GM15510 (cell line): Measurements from ENCODE around the gene HMGN3.

Experiments
- POLR2A ChIP-seq: IDR thresholded peaks from 3 replicates; pipeline ENCODE4 v1.6.1; 2011; ENCODE audit warnings: borderline replicate concordance; ENCODE audit not compliant: insufficient read length; ENCODE audit errors: extremely low read depth

HMGN3 gene

GRCh38 chr6:79234150-79235022, at the start of gene HMGN3:
HMGN3 (minus strand) TSS chr6:79234682.
- TF ChIP-seq POLR2A = peak; percentile 81

DNA sequence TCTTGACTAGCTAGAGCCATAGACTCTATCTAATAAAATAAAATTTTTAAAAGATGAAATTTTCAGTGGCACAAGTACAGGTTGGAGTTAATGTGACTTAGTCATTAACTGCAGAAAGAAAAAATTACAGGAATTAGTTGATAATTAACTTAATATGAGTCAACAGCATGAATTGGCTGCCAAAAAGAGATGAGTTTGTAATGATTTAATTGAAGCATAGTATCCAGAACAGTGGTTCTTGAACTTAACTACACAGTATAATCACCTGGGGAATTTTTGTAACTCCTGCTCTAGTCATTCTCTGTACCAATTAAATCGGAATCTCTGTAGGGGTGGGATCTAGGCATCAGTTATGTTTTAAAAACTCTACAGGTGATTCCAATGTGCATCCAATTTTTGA, 46.3 kb upstream of the HMGN3 start:
- TF ChIP-seq POLR2A = no peak

DNA sequence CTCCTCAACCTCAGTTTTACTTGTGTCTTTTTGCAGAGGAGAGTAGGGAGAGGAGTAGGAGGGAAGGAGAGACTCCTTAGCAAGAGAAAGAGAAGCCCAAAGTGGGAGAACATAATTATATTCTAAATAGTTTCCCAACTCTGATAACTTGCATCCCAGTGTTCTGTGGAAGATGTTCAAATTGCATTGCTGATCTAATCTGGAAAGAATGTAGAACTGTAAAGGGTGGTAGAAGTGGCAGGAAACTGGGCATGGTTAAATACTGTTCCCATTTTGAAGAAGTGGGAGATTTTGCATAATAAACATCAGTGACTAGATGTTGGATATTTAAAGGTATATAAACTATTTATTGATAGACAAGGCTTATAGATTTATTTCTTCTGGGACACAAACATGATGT, 42.6 kb upstream of the HMGN3 start:
- TF ChIP-seq POLR2A = no peak

DNA sequence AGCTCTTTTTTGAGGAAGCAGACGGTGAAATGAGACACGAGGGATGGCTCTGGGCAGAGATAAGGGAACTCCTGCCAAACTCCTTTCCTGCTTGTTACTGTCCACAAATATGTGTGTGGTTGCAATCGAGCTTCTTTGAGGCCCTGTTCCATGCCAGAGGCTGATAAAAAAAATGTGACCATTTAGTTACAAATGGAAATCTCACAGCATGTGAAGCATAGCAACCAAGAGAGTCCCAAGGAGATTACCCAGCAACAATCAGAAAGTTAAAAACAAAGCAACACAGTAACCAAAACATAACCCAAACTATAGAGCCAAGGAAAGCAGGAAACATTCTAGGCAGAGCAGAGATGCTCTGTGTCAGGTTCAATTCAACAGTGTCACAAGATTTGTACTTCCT, 35.4 kb upstream of the HMGN3 start:
- no peak for TF ChIP-seq POLR2A

DNA sequence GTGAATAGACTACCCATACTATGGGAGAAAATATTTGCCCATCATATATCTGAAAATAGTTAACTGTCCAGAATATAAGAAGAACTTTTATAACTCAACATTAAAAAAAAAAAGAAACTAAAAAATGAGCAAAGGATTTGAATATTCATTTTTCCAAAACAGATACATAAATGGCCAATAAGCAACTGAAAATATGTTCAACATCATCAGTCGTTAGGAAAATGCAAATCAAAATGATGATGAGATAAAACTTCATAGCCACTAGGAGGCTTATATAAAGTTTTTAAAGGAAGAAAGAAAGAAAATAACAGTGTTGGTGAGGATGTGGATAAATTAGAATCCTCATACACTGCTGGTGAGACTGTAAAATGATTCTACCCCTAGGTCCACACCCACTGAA, 32.6 kb upstream of the HMGN3 start:
- TF ChIP-seq POLR2A = no peak

DNA sequence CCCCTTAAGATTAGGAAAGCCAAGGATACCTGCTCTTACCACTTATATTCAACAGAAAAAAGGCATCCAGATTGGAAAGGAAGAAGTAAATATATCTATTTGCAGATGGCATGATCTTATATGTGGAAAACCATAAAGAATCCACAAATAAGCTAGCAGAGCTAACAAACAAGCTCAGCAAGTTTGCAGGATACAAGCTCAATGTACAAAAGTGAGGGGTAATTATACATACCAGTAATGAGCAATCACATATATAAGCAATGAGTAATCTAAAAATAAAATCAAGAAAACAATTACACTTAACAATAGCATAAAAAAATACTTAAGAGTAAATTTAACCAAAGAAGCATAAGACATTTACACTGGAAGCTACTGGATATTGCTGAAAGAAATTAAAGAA, 31.6 kb upstream of the HMGN3 start:
- TF ChIP-seq POLR2A = no peak

- TF ChIP-seq POLR2A = no peak
Measured at GRCh38 chr6:79263359-79263758, 28.9 kb upstream of the HMGN3 start.

DNA sequence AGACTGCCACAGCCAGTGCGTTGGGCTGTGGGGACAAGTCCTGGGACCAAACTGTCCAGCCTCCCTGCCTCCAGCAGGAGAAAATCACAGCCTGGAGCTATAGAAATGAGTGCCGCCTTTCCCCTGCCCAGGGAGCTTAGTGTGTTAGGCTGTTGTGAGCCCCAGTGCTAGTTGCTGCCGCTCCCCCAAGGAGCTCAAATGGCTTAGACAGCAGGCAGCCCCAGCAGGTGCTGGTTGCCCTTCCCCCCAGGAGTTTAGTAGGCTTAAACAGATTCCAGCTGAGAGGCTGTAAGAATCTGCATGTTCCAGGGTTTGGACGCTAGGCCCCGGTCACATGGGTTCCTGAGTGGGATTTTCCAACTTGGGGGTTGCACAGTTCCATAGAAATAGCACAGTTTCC, 27.2 kb upstream of the HMGN3 start:
- TF ChIP-seq POLR2A = no peak

- TF ChIP-seq POLR2A = no peak
Measured at GRCh38 chr6:79260772-79261171, 26.3 kb upstream of the HMGN3 start.

- no peak for TF ChIP-seq POLR2A
Measured at GRCh38 chr6:79257381-79258205, 23.1 kb upstream of the HMGN3 start.

- TF ChIP-seq POLR2A = no peak
Measured at GRCh38 chr6:79250559-79250958, 16.1 kb upstream of the HMGN3 start.

GRCh38 chr6:79250107-79250514, 15.6 kb upstream of the HMGN3 start:
- TF ChIP-seq POLR2A = no peak

DNA sequence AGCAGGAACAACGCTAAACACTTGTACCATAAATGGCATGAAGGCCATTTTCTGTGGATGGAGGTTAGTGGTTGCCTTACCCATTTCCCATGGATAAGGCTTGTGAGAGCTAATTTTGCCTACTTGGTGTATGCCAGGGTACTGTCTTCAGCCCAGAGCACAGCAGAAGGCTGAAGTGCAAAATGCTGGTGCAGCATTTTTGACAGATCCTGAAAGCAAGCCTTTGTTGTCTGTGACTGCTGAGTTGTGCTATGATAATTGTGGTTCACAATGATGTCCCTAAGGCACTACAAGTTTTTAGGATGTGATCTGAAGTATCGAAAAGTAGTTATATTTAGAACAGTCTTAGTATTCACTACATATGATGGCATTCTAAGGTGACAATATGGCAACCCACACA, 14.7 kb upstream of the HMGN3 start:
- TF ChIP-seq POLR2A = no peak

- TF ChIP-seq POLR2A = no peak
Measured at GRCh38 chr6:79246891-79247290, 12.4 kb upstream of the HMGN3 start.

GRCh38 chr6:79241228-79241627, 6.7 kb upstream of the HMGN3 start:
- no peak for TF ChIP-seq POLR2A

- no peak for TF ChIP-seq POLR2A
Measured at GRCh38 chr6:79240509-79240908, 6.0 kb upstream of the HMGN3 start.
